IPS-18c (cell line): Measurements from ENCODE around the gene PLCB4.

ENCODE experiments used
- H3K4me3 ChIP-seq: 2 replicates; pipeline ENCODE4 v1.7.0; 2013; ENCODE audit warnings: low read depth, mild to moderate bottlenecking, low read length, moderate library complexity; ENCODE audit not compliant: insufficient read depth
- H3K9me3 ChIP-seq: one replicate; pipeline ENCODE4 v1.6.1; 2013; ENCODE audit warnings: mild to moderate bottlenecking, low read length, moderate library complexity; ENCODE audit not compliant: control insufficient read depth, insufficient read depth

PLCB4 gene

GRCh38 chr20:9517297-9518162, 448.6 kb downstream of the PLCB4 start:
- Histone ChIP-seq H3K9me3 (no peaks in the 10 kb centered on the region), H3K4me3 (no peak overlapping the region)

DNA sequence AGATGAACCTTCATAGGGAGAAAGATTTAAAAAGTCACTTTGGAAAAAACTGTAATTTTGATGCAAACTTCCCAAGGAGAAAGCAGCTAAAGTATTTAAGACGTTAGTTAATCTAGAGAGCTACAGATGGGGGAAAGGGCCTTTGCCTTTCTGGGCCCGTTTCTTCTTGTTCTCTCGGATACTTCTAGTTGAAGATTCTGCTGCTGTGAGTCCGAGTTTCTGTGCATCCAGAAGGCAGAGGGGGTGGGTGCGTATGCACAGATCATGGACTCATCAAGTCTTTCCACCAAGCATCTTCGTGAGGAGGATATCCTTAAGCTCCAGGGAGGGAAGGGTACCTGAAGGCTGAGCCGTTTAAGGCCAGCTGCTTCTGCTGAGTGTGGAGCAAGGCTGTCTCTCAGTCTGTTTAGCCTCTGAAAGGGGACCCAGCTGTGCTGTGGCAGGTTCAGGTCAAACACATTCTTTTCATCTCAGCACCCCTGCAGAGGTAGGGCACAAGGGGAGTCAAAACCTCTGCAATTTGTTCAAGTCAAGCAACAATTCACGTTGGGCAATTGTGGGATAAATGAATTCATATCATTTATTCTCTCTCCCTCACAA, 449.8 kb downstream of the PLCB4 start:
- H3K9me3 ChIP-seq: no peaks in the 10 kb centered on the region
- H3K4me3 ChIP-seq: no peak overlapping the region

GRCh38 chr20:9520086-9520485, 451.2 kb downstream of the PLCB4 start:
- H3K9me3 ChIP-seq: no peaks in the 10 kb centered on the region
- no peak overlapping the region for H3K4me3 ChIP-seq

DNA sequence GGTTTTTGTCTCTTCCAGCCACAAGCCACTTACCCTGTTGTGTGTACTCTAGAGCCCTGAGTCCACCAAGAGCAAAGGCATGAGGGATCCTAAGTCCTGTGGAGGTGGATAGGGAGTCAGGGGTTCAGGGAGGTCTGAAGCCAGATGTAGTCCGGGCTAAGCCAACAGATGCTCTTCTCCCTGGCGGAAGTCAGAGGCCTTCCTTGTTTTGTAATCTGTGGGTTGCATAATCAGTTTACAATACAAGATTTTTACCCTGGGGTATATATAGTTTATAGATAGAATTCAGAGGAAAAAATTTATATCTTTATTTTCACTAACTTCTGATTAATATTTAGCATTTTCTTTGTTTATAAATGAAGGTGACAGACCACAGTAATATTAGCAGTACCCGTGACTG, 454.7 kb downstream of the PLCB4 start:
- Histone ChIP-seq H3K9me3 (no peaks in the 10 kb centered on the region), H3K4me3 (no peak overlapping the region)
